Measurements from ENCODE around the gene WDR64.

Gene WDR64

DNA sequence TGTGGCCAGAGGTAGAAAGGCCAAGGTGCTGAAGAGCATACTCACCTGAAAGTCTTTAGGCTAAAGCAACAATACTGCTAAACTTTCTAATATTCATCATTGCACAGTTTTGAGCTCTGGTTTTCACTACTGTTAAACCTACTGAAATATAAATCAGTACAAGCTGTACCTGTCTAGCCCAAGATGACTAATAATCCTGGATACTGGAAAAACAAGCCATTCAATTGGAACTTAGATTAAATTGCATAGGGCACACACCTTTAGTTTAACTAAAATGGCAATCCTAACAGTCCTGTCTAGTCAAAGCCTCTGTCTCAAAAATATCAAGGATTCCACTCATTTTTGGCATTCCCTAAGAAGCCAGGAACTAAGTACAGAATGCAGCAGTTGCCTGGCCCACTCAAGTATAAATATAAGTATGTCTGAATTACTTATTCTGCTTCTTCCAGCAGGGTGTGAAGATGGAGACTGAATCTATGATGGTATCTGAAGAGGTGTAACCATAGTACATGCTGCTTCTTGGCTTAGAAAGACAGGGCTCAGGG, 15.0 kb upstream of the WDR64 start:
- no peak for DNase-seq (ENCODE audit: low read depth)
- TF ChIP-seq, protein P1, sequence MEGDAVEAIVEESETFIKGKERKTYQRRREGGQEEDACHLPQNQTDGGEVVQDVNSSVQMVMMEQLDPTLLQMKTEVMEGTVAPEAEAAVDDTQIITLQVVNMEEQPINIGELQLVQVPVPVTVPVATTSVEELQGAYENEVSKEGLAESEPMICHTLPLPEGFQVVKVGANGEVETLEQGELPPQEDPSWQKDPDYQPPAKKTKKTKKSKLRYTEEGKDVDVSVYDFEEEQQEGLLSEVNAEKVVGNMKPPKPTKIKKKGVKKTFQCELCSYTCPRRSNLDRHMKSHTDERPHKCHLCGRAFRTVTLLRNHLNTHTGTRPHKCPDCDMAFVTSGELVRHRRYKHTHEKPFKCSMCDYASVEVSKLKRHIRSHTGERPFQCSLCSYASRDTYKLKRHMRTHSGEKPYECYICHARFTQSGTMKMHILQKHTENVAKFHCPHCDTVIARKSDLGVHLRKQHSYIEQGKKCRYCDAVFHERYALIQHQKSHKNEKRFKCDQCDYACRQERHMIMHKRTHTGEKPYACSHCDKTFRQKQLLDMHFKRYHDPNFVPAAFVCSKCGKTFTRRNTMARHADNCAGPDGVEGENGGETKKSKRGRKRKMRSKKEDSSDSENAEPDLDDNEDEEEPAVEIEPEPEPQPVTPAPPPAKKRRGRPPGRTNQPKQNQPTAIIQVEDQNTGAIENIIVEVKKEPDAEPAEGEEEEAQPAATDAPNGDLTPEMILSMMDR (IDR thresholded peaks at IDR 0.05; ENCODE audit: control insufficient read depth, insufficient read depth, low read depth, low read length, missing control alignments): no peak
- H3K4me3 ChIP-seq (ENCODE audit: control insufficient read depth, low read depth, low read length): no peak overlapping the region

DNA sequence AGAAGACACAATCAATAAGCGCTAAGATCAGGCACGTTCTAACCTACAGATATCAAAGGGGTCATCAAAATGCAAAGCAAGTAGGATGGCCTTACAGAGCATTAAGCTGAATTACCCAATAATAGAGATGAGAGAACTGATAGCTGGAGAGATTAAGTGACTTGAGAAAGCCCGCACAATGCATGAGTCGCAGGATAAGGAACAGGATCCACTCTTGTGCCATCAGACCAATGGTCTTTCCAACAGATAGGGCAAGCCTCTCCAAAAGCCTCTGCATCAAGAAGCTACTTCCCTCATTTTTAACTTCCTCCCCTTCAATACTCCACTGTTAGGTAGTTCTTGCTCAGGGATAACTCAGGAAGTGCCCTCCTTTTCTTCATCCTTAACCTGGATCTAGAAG, 14.5 kb upstream of the WDR64 start:
- H3K4me3 ChIP-seq (ENCODE audit: control insufficient read depth, low read depth, low read length): no peak overlapping the region
- DNase-seq (ENCODE audit: low read depth): no peak
- TF ChIP-seq, protein P1 (IDR thresholded peaks at IDR 0.05; ENCODE audit: control insufficient read depth, insufficient read depth, low read depth, low read length, missing control alignments): no peak

DNA sequence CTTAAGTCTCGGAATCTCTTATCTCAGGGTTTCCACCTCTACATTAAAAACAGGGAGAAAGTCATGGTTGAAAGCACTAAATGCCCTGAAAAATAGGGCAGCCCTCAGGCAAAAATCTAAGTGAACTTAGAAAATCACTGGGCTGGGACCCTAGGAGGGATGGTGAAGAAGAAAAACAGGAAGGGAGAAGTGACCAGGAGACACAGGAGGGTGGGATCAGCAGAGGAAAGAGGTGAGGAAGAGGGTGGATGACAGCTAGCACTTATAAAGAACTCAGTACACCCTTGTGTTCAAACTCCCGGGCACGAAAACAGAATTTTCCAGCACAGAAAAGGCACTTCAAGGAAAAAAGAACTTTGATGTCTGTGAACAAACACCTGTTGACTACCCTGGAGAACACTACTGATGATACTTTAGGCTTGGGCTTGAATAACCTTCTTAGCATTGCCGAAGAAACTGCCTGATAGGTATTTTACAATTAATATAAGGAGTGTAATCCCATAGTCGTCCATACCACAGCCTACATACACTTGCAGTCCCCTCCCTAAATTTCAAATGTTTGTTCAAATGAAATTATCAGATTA, 13.9 kb upstream of the WDR64 start:
- no peak overlapping the region for H3K4me3 ChIP-seq (ENCODE audit: control insufficient read depth, low read depth, low read length)
- TF ChIP-seq, protein P1 (IDR thresholded peaks at IDR 0.05; ENCODE audit: control insufficient read depth, insufficient read depth, low read depth, low read length, missing control alignments): no peak
- DNase-seq (ENCODE audit: low read depth): no peak

DNA sequence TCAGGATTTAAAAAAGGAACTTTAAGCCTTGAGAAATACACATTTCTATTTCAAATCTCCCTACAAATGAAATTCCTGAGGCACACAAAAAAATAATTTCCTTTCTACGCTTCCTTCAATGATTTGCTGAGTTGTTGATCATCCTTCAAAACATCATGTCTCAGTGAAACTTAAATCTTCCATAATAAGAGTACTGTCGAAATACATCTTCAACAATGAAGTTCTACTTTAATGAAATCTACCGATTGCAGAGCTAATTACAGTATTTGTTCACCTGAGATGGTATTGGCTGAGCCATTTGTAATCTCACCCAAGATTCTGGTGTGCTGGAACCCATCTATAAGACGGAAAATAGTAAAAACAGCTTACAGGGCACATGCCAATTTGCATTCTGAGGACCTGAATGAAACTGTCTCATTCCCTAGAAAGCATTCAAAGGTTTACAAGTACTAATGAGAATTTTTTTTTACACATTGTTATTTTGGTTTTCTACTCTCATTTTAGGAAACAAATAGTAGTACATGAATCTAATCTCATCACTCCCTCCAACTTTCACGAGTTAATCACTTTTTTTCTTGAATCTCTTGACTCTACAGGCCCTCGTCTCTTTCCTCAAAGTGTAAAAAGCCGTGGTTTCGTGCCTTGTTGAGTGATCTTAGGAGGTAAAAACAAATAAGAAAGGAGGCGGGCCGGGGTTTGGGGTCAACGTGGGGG, 13.0 kb upstream of the WDR64 start:
- peak overlapping the region; percentile 98 for H3K4me3 ChIP-seq (ENCODE audit: control insufficient read depth, low read depth, low read length)
- TF ChIP-seq, protein P1 (IDR thresholded peaks at IDR 0.05; ENCODE audit: control insufficient read depth, insufficient read depth, low read depth, low read length, missing control alignments): no peak
- no peak for DNase-seq (ENCODE audit: low read depth)

DNA sequence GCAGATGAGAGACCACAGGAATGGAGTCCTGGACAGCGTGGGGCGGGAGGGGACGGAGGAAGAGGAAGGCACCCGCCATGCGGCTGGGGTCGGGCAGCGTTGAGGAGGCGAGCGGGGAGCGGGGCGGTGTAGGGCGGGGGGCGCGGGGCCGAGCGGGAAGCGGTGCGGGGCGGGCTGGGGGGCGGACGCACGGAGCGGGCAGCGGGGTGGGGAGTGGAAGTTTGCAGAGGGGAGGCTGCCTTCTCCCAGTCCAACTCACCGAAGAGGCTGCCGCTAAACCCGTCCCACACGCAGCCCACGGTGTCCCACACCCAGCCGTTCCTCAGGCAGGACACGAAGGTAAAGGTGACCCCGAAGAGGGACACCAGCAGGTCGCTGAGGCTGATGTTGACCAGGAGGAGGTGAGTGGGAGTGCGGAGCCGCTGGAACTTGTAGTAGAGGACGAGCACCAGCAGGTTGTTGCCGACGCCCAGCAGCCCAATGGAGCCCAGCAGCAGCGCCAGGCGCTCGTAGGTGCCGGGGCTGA, 12.4 kb upstream of the WDR64 start:
- TF ChIP-seq, protein P1 (IDR thresholded peaks at IDR 0.05; ENCODE audit: control insufficient read depth, insufficient read depth, low read depth, low read length, missing control alignments): peak; percentile 4
- no peak for DNase-seq (ENCODE audit: low read depth)
- peak overlapping the region; percentile 98 for H3K4me3 ChIP-seq (ENCODE audit: control insufficient read depth, low read depth, low read length)

DNA sequence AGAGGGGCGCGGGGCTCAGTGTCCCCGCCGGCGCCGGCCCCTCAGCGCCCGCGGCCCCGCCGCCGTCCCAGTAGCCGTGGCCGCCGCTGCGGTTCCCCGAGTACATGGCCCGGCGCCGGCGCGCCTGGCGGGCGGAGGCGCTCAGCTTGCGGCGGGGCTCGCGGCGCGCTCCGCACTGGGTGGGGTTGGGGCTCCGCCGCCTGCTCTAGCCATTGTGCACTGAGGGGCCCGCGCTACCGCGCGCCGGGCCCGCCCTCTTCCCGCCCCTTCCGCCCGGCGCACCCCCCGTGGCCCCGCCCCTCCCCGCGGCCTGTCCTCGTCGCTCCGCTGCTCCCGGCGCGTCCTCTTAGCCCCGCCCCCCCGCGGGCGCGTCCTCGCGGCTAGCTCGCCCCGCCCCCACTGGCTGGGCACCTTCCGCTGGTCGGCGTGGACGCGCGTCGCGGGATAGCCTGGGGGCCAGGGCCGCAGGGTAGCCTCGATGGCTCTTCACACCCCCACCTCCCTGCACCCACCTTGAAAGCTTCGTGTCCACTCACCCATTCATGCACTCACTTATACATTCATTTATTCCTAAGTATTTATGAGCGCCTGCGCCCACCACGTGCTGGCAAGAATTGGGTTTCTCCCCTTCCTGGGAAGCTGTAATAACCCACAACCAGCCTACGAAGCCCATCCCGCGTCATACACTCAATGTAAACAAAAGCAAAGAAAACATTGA, 11.8 kb upstream of the WDR64 start, which contains the start of the genes CHML and OPN3:
Gene CHML, minus strand, starts transcription at position 221 of the 718 bp plus-strand sequence. CDS start 4,603 bp downstream, outside the sequence.
Gene OPN3, minus strand, starts transcription at position 221 of the 718 bp plus-strand sequence. Its CDS starts 115 bp downstream, at position 106.
- peak; percentile 27 for DNase-seq (ENCODE audit: low read depth)
- H3K4me3 ChIP-seq (ENCODE audit: control insufficient read depth, low read depth, low read length): peak within 1 kb of the TSS; percentile 98
- TF ChIP-seq, protein P1 (IDR thresholded peaks at IDR 0.05; ENCODE audit: control insufficient read depth, insufficient read depth, low read depth, low read length, missing control alignments): no peak

Measured in AG09309 (cell line).